Skeletal muscle cell (primary cell): ENCODE data around the gene KIF6.

Experiments used
- DNase-seq: peaks from one replicate; pipeline ENCODE4 v3.0.0-alpha.2; 2010; ENCODE audit warnings: low read depth
- H3K4me3 ChIP-seq: 2 replicates; pipeline ENCODE4 v1.5.1; 2011; ENCODE audit warnings: low read depth, mild to moderate bottlenecking, control low read depth, low read length, moderate library complexity

Gene KIF6

DNA sequence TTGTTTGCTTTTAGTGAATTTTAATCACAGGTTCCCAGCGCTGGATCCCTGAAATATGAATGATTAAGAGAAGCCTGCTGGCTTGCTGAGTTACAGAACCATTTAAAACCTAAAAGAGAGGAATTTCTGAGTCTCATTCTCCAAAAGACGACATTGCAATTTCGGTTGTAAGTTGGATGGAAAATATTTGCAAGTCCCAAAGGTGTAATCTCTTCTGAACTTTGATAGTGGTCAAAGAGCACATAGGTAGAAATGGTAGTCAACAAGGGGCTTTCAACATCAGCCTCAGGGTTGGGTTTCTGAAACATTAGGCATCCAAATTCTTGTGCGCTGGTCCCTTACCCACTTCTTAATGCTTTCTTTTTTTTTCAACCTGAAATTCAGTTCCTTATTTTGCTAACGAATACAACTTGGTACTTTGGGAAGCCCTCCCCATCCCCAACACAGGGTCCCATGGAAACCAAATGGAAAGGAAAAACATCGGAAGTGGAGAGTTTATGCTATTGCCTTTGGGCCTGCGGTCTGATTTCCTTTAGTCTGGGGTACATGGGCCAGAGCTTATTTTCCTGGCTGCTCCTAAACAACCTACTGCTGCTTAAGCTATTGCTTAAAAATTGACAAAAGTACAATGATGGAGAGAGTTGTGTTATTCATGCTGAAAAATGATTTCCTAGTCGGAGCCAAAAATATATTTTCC lies 285.7 kb downstream of the KIF6 start:
- no peak for DNase-seq

DNA sequence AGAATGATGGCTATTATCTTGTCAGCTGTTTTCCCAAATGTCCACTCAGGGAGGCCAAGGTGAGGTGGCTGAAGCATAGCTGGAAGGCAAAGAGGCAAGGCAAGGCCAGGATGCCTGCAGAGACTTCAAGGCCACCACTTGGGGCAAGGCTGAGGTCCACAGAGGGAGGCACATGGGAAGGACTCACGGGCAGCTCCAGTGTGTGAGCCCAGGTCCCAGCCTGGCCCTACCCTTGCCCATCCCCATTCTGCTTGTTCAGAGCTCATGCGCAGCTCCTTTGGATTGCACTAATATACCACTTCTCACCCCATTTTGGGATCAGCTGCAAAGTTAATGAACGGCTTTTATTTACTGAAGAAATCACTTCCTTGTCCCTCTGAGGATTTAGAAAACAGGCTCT lies 291.6 kb downstream of the KIF6 start:
- DNase-seq: no peak
- H3K4me3 ChIP-seq: no peak overlapping the region

More for the DNA sequence above, 285.7 kb downstream of the KIF6 start:
- no peak overlapping the region for H3K4me3 ChIP-seq

DNA sequence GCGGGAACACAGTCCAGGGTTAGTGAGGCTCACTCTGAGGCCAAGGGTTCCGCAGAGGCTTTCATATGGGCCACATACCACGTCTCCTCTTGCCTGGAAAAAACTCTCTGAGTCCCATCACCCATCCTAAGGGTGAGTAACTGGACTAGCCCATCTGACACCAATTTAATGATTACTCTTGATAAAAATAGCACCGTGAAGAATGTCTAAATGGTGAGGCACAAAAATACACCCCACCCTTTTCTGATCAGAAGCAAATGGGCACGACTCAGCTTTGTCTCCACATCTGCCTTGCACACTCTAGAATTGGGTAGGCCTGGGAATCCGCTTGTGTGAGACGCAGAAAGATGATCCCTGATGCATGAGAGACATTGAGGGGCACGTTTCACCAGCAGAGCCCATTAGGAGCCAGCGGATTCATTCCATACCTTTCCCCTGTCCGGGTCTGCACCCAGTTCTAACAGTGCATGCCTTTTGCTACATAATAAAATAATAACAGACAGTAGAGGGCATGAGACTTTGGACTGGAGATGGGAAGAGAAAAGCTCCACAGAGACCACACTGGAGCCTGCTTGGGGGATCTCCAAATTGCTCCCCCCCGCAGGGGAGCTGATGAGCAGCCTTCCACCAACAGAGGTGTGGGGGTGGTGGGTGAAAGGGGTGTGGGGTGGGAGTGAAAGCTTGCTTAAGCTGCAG lies 292.7 kb downstream of the KIF6 start:
- H3K4me3 ChIP-seq: no peak overlapping the region
- no peak for DNase-seq

DNA sequence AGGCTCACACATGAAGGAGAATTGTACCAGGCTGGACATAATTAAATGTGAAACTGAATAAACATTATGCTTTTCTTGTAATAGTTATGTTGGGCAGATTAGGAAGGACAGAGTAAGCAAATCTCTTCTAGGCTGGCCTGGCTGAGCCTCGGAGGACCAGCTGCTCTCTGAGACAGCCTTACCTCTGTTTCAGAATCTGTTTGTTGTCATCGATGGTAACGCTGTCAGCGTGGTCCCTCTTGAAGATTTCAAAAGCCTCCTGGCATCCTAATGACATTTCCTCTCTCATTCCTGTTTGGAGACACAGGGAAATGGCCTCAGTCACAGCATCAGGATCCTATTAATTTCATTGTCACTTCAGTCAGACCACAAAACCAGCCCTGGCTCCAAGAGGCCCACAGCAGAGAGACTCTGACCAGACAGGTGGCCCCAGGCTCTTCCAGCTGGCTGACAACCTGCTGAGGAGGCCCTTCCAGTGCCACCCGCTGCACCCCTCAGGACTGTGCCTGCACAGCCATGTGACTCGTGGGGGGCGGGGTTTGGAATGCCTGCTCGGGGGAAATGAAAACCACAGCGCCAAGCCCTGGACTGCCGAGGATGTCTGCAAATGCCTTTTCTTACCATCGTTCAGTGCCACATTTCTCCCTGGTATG lies 294.2 kb downstream of the KIF6 start:
- no peak overlapping the region for H3K4me3 ChIP-seq
- DNase-seq: no peak

DNA sequence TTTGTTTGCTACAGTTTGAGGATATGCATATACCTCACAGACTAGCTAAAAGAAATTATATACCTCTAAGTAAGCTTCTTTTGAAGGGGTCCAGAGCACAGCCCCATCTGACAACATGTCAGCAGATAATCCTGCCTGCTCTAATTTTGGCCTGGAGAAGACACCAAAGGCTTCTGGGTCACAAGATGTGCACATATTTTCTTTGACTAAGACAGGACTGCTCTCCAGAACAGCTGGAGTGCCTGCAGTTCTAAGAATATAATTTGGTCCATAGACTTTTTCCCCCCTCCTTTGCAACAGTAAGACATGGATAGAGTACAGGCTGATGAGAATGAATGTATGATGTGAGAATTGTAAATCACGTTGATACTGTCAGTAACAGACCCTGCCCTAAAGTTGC lies 294.8 kb downstream of the KIF6 start:
- H3K4me3 ChIP-seq: no peak overlapping the region
- no peak for DNase-seq

DNA sequence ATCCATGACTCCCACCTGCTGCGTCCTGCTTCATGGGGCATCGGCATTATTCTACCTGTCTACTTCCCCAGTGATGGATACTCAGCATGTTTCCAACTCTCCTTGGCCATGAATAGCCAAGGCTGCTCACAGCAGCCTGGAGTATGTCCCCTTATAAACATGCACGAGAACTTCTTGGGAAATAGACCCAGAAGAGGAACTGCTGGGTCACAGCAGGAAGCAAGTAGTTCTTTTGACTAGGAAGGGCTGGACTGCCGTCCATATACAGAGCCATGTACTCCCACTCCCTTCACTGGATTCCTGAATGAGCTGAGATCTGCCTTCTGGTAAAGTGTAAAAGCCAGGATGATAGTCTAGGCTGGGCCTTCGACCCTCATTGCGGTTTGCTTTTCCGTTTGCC lies 296.4 kb downstream of the KIF6 start:
- no peak overlapping the region for H3K4me3 ChIP-seq
- DNase-seq: no peak

DNA sequence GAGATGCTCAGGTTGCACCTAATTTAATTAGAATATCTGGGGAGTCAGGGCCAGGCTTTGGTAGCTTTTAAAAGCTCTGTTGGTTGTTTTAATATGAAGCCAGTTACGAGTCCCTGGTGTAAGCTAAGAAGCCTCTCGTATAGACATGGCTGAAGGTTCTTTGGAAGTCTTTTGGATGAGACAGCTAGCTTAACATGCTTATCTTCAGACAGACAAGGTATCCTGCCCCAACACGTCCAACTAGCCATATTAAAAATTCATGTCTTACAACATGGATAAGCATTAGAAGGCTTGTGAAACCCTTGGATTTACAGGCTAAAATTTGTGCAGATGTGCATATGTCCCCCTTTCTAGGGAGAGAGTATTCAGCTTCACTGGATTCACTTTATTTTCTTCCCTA lies 297.1 kb downstream of the KIF6 start:
- DNase-seq: no peak
- no peak overlapping the region for H3K4me3 ChIP-seq

DNA sequence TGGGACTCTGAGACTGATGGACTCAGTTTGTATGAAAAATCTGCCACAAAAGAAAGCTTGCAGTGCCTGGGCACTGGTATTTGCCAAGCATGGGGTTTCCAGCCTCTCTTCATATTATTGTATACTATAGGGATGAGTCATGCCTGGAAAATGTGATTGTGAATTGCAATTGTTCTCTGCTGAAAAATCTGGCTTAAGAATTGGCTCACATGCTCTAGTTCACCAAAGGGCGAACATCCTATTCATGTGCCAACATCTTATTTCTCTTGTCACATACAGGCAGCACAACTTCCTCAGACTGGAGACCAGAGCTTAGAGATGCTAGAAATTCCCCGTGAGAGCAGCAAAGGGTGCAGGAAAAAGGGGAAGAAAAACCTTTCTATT lies 299.1 kb downstream of the KIF6 start:
- H3K4me3 ChIP-seq: no peak overlapping the region
- DNase-seq: peak; percentile 56

DNA sequence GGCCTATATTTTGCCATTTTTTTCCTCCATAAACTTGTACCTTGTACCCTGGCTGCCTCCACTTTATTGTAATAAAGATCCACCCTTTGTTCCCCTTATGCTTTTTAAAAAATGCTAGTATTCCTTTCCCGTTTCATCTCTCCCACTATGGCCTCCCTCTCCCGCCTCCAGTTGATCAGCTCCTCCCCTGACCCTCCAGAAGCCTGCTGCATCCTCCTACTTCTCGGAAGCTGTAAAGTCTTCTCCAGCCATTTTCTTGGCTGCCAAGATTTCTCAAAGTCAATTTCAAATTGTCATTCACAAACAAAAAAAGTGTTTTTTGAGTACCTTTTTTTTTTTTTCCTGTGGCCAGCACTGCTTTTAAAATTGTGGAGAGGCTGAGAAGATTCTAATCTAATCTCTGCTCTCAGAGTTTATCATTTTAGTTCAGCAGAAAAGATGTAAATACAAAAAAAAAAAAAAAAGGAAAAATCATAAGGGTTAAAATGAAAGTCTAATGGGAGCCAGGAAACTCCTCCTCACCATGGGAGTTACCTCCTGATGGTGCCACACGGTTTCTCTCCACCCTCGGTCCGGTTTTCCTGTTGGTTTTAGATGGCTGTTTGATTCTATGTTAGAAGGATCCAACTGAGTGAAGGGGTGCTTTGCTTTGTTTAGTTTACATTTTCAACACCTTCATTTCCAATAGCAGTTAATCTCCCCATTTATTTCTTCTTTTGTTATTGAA lies 299.7 kb downstream of the KIF6 start:
- DNase-seq: no peak
- no peak overlapping the region for H3K4me3 ChIP-seq

DNA sequence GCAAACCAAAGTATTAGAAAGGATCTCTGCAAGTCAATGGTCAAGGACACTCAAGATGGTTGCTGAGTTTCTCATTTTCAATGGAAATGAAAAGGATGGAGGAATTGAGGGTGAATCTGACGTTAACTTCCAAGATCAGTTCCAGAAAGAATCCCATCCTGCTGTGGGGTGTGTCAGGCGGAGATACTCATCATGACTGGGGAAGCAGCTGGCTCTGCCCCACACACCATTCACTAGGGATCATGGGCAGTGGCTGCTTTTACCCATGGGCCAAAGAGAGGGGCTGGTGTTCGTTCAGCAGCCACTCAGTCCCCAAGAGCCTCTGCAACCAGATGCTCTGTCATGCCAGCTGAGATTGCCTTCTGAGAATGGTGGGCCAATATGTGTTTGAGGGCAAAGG lies 300.4 kb downstream of the KIF6 start:
- H3K4me3 ChIP-seq: no peak overlapping the region
- no peak for DNase-seq

DNA sequence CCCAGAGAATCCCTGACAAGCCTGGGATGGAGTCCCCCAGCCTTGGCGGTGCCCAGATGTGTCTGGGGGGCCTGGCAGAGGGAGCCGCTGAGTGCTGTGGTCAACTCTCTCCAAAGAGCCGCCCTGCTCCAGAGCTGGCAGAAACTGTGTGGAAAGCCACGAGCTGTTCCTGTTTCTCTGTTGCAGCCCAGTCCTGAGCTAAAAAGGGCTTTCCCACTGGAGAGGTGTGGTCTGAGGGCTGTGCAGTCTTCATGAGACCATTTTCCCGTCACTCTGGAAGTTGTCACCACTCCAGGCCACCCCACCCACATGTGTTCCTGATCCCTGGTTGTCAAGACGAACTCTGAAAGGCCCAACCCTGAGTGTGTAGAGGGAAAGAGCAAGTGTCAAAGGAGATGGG lies 303.0 kb downstream of the KIF6 start:
- no peak for DNase-seq
- no peak overlapping the region for H3K4me3 ChIP-seq

DNA sequence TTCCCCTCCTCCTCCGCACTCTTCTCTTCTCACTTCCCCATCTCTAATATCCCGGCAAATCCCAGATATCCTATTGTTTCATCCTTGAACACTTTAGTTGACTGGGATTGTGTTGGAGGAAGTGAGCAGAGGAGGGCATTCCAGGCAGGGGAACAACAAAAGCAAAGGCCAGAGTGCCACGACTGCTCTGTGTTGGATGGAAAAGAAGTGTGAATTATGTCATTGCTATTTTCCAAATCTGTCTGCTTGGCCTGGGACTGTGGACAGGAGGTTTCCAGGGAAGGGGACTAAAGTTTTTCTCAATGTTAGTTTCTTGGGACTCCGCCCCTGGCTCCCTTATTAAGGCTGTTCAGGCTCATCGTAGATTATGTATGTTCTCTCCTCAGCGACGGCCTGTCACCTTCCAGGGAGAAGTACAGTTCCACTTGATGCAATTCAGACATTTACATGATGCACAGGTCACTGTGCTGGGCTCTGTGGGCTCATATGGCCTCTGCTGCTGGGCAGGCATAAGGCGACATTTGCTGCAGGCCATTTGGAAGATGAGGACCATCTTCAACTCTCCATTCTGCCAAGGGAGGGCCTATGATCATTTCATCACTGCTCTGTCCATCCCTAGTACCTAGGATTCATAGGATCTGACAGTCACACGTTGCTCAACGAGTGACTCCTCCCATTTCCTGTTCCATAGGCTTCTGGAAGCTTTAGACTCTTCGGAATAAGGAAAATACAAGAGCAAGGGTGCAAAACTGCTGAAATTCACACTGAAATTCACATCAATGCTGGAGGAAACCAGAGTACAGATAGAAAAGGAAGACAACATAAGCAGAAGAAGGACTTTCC lies 303.6 kb downstream of the KIF6 start:
- no peak overlapping the region for H3K4me3 ChIP-seq
- DNase-seq: no peak

DNA sequence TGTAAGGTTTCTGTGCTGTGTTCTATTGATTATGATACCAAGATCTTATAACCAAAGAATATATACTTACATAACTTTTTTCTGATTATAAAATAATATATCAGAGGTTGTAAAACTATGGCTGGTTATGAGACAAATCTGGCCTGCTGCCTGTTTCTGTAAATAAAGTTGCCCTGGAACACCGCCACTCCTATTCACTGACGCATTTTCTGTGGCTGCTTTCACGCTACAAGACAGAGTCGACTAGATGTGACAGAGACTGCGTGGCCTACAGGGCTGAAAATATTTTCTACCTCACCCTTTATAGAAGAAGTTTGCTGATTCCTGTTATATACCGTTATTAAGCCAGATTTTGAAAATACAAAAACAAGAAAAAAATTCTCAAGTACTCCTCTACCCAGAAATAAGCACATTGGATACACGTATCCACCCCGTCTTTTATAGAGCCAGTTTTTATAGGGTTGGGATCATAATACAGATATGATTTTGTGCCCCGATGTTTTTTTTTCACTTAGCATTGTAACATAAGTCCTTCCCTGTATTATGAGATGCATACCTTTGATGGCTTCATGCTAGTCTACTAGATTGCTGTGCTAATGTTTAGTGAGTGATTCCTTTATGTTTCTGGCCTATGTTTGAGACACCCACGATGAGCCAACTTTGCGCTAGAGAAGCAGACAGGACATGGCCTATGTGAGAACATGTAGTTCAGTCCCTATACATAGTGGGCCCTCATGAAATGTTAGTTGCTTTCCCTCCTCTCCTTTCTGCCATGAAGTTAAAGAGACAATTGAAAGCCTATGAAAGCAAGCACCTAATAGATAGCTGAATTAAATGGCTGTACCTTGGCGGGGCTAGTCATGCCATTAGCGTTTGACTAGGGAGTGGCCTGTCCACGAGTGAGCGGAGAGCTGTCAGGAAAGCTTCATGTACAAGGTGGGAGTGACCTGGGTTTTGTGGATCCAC lies 304.6 kb downstream of the KIF6 start:
- no peak for DNase-seq
- H3K4me3 ChIP-seq: no peak overlapping the region

DNA sequence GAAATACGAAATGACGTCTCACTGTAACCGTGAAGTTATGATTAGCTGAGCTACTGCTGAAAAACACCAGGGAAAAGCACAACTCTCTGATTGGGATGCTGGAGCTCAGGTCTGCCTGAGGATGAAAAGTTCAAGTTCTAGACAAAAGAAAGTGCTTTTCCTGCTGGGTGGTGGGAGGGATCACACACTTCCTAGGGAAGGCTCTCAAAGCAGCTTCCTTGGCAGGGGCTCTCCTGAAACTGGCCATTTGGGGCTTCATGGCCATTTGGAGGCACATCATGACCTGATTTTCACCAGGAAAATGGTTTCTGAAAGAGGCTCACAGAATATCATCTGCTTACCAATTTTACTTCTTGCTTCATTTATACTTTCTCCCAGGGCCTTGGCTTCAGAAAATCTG lies 305.6 kb downstream of the KIF6 start:
- no peak for DNase-seq
- H3K4me3 ChIP-seq: no peak overlapping the region

DNA sequence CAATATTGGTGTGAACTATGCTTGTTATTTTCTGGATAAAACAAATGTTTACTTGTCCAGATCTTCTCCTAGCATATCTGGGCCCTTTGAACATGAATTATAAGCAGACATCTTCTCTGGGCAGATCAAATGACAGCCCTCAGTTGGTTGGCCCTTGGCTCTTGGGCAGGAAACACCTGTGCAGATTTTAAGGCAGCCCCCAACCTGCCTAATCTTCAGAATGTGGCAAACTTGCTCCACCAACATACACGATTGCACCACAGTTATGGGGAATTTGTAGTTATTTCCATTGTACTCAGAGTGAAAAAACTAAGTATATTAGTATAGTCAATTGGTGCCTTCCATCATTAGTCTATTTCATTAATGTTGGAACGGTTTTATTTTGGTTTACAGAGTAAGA lies 307.8 kb downstream of the KIF6 start:
- DNase-seq: no peak
- no peak overlapping the region for H3K4me3 ChIP-seq

DNA sequence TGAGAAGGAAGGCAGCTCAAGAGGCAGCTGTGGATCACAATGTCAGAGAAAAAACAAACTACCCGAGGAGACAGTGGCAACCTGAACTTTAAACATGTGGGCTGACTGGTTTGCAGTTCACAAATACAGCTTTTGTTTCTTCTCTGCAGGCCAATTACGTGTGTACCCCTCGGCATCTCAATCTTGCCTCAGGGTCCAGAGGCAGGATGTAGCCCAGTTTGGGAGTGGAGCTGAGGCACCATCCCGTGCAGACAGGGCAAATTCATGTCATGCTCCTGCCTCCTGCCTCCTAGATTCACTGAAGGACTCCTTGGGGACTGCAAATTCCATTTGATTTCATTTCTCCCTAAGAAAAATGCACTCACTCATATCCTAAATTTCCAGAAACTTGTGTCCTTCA lies 308.5 kb downstream of the KIF6 start:
- peak; percentile 65 for DNase-seq
- H3K4me3 ChIP-seq: no peak overlapping the region

DNA sequence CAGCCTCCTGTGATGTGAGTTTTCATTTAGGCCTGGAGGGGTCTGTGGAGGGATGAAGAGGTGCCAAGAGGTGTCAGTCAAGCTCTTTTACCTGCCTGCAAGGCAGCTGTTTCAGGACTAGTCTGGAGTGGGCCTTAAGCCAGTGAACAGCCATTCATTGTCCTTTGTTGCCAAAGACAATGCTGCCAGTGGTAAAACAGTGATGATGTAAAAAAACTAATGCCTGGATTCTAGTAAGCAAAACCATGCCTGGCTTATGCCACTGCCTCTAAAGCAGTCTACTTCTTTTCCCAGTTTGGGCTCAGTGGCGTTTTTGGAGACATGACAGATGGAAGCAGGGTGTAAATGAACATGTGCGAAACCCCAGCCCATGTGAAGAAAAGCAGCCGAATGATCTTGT lies 309.2 kb downstream of the KIF6 start:
- DNase-seq: no peak
- H3K4me3 ChIP-seq: no peak overlapping the region

DNA sequence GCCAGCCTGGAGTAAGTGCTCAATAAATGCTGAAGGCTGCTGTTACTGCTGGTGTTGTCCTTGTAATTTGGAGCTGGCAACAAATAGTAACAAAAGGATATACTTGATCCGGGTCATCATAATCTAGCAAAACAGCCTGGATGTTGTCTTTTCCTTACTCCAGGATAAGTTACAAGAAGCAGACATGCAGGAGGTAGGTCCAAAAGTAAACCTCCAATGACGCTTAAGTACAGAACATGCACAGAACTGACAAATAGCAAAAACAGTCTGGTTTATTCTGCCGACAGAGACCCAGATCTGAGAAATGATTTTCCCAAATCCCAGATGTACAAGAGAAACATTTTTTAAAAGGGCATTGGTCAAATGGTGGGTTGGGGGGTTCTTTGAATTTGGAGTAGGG lies 309.7 kb downstream of the KIF6 start:
- H3K4me3 ChIP-seq: no peak overlapping the region
- no peak for DNase-seq
